ENCODE results near the gene GREM2. TPM values are rescaled to one million over a fixed set of nuclear protein-coding genes. Genes with fewer than 3 reads are reported as not detected.

GREM2 gene
- total and polyA plus RNA-seq, 9 of the 15 experiments (the other 6 are each of a cell fraction or from before 2014, with no cell fraction given) = 0.01 to 0.07 (median 0.05) TPM; not detected in 5

DNA sequence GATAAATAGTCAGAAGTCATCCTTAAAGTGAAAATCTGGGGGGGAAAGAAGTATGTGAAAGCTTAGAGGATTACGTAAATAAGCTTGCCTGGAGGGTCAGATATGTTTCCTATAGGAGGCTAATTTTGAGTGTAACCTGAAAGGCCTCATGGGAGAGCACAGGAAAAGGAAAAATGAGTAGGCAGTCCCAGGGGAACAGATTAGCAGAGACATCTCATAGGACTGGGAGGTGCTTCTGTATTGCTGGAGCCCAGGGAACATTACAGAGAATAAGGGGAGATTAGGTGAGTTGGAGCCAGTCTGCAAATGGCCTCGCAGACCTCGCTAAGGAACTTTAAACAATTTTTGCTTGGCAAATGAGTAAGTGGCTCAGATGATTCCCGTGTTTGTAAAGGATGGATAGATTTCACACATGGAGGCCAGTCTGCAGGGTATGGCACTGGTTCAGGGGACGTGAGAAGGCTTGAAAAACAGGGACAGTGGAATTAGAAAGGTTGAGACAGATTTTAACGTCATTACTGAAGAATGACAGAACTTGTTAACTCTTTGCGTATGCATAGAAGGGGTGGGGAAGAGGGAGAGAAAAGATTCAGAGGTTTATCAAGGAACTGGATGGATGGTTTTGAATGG lies 149.1 kb downstream of the GREM2 start:
- no peak for FAIRE-seq
- no TSS peak for BruUV-seq (replicated peaks)
- Histone ChIP-seq H3K27ac (ENCODE audit: extremely low read depth, low read depth, low read length) (no peak overlapping the region), H3K4me1 (replicated peaks in 1 of 2; ENCODE audit: control insufficient read depth in 2 of 2, insufficient read depth in 2 of 2, low read length in 2 of 2) (no peaks in the 10 kb centered on the region), H2AFZ (ENCODE audit: low read depth, low read length) (no peak overlapping the region), H3K27me3 (ENCODE audit: control insufficient read depth in 2 of 2, insufficient read depth in 2 of 2, low read length in 2 of 2) (no peaks in the 10 kb centered on the region), H3K9ac (ENCODE audit: insufficient read depth in 1 of 2, low read depth in 2 of 2, low read length in 2 of 2) (no peak overlapping the region), H3K36me3 (ENCODE audit: control insufficient read depth, insufficient read depth, low read length) (no peaks in the 10 kb centered on the region), H3K9me3 (replicated peaks; ENCODE audit: control insufficient read depth, insufficient read depth, low read depth, low read length) (no peaks in the 10 kb centered on the region), H3K79me2 (ENCODE audit: control insufficient read depth, insufficient read depth, low read length) (no peaks in the 10 kb centered on the region), H4K20me1 (replicated peaks; ENCODE audit: control insufficient read depth, insufficient read depth, low read length) (no peaks in the 10 kb centered on the region), H3K4me3 (no peak overlapping the region), H3K9me1 (ENCODE audit: control insufficient read depth, insufficient read depth, low read length) (no peaks in the 10 kb centered on the region), H3K4me2 (ENCODE audit: insufficient read depth, low read length) (no peak overlapping the region)
- in situ Hi-C loops (cut with MboI) = no loop called here
- ChIA-PET CTCF (ENCODE audit: low intra/inter-chr PET ratio) (no interaction called here), POLR2A (no interaction called here)
- intact Hi-C loops (cut with micrococcal nuclease) = no loop called here
- DNase-seq (ENCODE audit: extremely low read depth in 1 of 4, low spot score in 3 of 4) = no peak
- 9% methylated on average over 7 of the region's 7 CpGs for WGBS (ENCODE audit: insufficient coverage, low coverage, missing lambda C conversion rate)
- no peak for TF ChIP-seq RBM17 (IDR thresholded peaks at IDR 0.05; ENCODE audit: borderline replicate concordance, low read depth, low read length)
- TF ChIP-seq PHB2 (IDR thresholded peaks at IDR 0.05; ENCODE audit: low read depth) = no peak
- TF ChIP-seq ZBTB17 (CRISPR knock-in tag; IDR thresholded peaks at IDR 0.05) = no peak
- TF ChIP-seq TAF1 (IDR thresholded peaks at IDR 0.05; ENCODE audit: control insufficient read depth, extremely low read depth, insufficient read depth, low read length, severe bottlenecking) = no peak
- no peak for TF ChIP-seq ZBTB5 (IDR thresholded peaks at IDR 0.05)
- no peak for TF ChIP-seq ILF3 (IDR thresholded peaks at IDR 0.05; ENCODE audit: borderline replicate concordance)
- no peak for TF ChIP-seq CCNT2 (IDR thresholded peaks at IDR 0.05; ENCODE audit: borderline replicate concordance, extremely low read depth, insufficient read length, low read depth, low read length)
- no peak for TF ChIP-seq USF1 (CRISPR knock-in tag; IDR thresholded peaks at IDR 0.05)
- ATAC-seq = no peak

All from K562 (cell line).